Nasal cavity respiratory epithelium epithelial cell of viscerocranial mucosa (primary cell): ENCODE data around the gene FAM136A. TPM values are rescaled to one million over a fixed set of nuclear protein-coding genes. Genes with fewer than 3 reads are reported as not detected.

Experiments used
- total RNA-seq: library from RNA; depleted of rRNA; stranded (reverse); fragments of >200 nt; gene quantifications from 2 replicates; pipeline ENCODE4 v1.2.3, GENCODE V29; 2014

Gene FAM136A
- 24.5 and 24.9 TPM in 2 replicates for total RNA-seq

DNA sequence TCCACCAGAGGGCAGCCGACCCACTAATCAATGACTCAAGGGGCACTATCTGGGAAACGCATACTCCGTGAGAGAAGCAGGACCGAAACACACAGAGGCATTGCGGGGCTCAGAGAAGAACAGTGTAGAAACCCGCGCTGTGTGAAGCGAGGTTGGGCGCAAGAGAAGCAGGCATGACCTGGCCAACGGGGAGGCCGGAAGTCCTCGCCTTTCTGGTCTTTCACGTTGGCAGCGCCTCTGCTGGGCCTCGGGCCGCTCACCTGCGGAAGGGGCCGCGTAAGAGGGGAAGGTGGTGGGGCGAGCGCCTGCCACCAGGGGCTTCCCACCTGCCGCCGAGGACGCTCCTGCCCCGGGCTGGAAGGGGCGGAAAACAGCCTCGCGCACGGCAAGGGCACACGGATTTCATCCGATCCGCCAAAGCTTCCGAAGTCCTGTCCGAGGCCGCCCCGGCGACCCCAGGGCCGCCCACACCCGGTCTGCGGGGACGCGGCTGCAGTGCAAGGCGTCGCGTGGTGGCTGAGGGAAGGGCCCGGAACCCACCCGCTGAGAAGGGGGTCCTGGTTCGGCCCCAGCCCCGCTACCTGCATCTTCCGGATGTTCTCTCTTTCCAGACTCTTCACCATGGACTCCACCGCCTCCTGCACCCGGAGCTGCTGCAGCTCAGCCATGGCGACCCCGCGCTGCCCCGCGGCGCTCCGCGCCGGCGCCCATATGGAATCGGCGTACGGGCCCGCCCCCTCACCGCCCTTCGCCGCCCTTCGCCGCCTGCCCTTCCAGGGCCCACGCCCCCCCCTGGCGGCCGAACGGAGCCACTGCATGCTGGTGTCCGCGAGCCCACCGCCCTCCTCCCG is at the start of gene FAM136A:
TSS of gene FAM136A (minus strand) at position 724 of the 851 bp plus-strand sequence. CDS start at position 668, 56 bp downstream.

DNA sequence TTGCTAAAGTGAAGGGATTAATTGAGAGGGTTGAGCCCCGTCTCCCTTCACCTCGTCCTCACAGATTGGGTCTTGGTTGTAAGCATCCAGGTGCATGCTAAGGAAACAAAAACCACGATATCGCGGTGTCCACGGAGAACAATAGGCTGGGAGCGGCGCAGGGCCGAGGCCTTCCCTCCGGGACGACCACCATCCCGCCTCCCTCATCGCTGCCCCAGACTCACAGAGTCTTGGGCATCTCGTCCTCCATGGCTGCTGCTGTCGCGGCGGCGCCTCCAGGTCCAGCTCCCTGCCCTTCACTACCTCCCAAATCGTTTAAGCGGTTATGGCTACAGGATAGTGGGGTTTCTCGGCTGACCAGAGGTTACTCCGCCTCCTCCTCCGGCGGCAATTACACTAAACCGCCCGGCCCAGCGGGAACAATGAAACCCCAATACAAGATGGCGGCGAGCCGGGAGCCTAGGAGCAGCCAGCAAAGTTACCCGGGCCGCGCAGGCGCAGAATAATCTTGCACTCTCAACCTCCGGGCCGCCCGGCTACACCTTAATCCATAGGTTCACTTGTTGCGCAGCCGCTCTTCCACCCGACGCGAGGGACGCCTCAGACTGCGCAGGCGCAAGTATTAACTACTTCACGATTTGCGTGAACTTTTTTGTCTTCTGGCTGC is 53.6 kb downstream of the FAM136A start, which contains the start of gene TIA1:
TSS of gene TIA1 (minus strand) at position 448 of the 667 bp plus-strand sequence. CDS start at position 250, 198 bp downstream.

Other genes starting within 250 kb of the FAM136A start
- gene PCBP1, start 214.6 kb downstream of the FAM136A start, total RNA-seq: 21.5 and 76.6 TPM in 2 replicates
- gene C2orf42, start 111.0 kb downstream of the FAM136A start, total RNA-seq: 19.5 and 22.4 TPM in 2 replicates
- gene TIA1, start 53.4 kb downstream of the FAM136A start, total RNA-seq: 49.2 and 96.7 TPM in 2 replicates
- 35.9 and 69.5 TPM in 2 replicates for gene PCYOX1, start 43.9 kb downstream of the FAM136A start, total RNA-seq
- gene SNRPG, start 8.3 kb downstream of the FAM136A start, total RNA-seq: 74.6 and 231 TPM in 2 replicates